HEK293 (cell line): ENCODE measurements around the gene NPTN.

Experiments
- CTCF ChIP-seq: fragments of 450-650 bp; formaldehyde crosslinking; IDR thresholded peaks from 2 replicates; pipeline ENCODE4 v1.5.1; 2016; ENCODE audit warnings: missing biosample characterization, missing genetic modification characterization
- KLF9 ChIP-seq: fragments of 450-650 bp; formaldehyde crosslinking; IDR thresholded peaks from 2 replicates; pipeline ENCODE4 v1.5.1; 2016; ENCODE audit warnings: missing biosample characterization, missing genetic modification characterization, low read depth
- SCRT2 ChIP-seq: fragments of 450-650 bp; formaldehyde crosslinking; IDR thresholded peaks from 2 replicates; pipeline ENCODE4 v1.5.1; 2016; ENCODE audit warnings: missing biosample characterization, missing genetic modification characterization
- SETDB1 ChIP-seq: IDR thresholded peaks from one replicate; pipeline ENCODE4 v1.6.1; 2017; ENCODE audit warnings: mild to moderate bottlenecking, low read length, moderate library complexity, mixed read lengths; ENCODE audit not compliant: insufficient read length
- SP2 ChIP-seq: fragments of 450-650 bp; formaldehyde crosslinking; IDR thresholded peaks from 2 replicates; pipeline ENCODE4 v1.5.1; 2016; ENCODE audit warnings: missing biosample characterization, missing genetic modification characterization
- ZBTB7A ChIP-seq: fragments of 450-650 bp; formaldehyde crosslinking; IDR thresholded peaks from 2 replicates; pipeline ENCODE4 v1.5.1; 2016; ENCODE audit warnings: low read depth, missing biosample characterization, missing genetic modification characterization
- ZNF175 ChIP-seq: fragments of 450-650 bp; formaldehyde crosslinking; IDR thresholded peaks from 2 replicates; pipeline ENCODE4 v1.5.1; 2016; ENCODE audit warnings: missing biosample characterization, missing genetic modification characterization
- ZNF335 ChIP-seq: fragments of 450-650 bp; formaldehyde crosslinking; conservative IDR thresholded peaks from 2 replicates; pipeline ENCODE4 v1.5.1; 2016; ENCODE audit warnings: missing biosample characterization, missing genetic modification characterization

GRCh38 chr15:73572296-73572695 lies 60.9 kb downstream of the NPTN start:
- TF ChIP-seq SP2 (no peak), SETDB1 (no peak), ZNF335 (tag by site-specific recombination) (no peak), ZNF175 (tag by site-specific recombination) (no peak), CTCF (tag by site-specific recombination) (no peak), KLF9 (tag by site-specific recombination) (no peak), SCRT2 (tag by site-specific recombination) (no peak), ZBTB7A (tag by site-specific recombination) (no peak)
